Measurements from ENCODE around the gene LMAN2. TPM values are rescaled to one million over a fixed set of nuclear protein-coding genes. Genes with fewer than 3 reads are reported as not detected.
"Not testable (repeated sequence)": the region's sequence is repeated elsewhere in the genome, so short reads cannot be mapped to it uniquely, and the experiment has no call there.

Gene LMAN2
- polyA plus RNA-seq, 2 of the 4 experiments (the other 2 are of a cell fraction) = 123 to 210 TPM

DNA sequence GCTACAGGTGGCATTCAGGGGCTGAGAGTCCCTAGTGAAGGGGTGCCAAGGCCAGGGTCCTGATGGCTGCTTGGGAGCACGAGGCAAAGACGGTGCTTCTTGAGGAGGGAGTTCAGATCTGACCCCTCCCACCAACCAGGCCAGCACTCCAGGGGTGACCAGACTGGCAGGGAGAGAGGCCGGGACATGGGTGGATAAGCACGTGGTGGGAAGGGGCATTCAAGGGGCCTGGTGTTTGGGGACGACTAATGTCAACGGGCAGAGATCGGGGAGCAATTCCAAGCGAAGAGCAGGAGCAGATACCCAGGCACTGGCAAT lies 10.8 kb upstream of the LMAN2 start (continued):
- TF ChIP-seq, protein P1, sequence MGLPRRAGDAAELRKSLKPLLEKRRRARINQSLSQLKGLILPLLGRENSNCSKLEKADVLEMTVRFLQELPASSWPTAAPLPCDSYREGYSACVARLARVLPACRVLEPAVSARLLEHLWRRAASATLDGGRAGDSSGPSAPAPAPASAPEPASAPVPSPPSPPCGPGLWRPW (IDR thresholded peaks at IDR 0.05) = no peak
- TF ChIP-seq HOXB13 (CRISPR knock-in tag; IDR thresholded peaks at IDR 0.05; ENCODE audit: low read depth) = no peak

DNA sequence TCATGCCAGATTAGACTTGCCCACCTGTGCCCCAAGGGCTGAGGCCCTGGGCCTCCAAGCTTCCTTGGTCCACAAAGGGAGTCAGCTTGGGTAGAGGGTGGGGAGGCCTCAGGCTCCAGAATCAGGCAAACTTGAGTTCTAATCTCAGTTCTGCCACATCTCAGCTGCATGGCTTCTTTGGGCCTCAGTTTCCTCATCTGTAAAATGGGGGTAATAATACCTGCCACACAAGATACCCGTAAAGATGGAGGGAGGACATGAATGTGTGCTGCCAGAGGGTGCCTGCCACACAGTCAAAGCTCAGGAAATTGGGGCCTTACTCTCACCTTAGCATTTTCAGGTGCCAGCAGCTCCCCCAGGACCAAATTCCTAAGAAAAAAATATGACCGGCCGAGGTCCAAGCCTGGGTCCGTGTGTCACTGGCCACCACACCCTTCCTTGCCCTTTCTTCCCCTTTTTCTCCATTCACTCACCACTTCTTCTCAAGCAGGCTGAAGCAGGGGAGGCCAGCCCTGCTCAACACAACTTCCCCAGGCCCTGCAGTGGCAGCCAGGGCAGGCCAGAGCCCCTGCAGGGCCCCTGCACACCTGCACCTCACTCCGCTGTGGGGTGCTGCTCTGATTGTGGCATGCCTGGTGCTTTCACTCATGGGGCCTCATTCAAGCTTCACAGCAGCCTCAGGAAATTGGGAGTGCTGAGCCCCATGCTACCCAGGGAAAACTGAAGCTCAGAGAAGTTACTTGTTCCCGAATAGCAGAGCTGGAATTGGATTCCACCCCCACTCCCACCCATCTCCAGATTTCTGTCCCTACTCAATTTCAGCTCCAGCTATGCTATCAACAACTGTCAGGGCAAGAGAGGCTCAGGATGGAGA lies 10.2 kb upstream of the LMAN2 start:
- Histone ChIP-seq H3K27ac (no peak overlapping the region), H3K4me3 (no peak overlapping the region), H3K4me1 (peaks cover 3% of the 10 kb centered on the region; the same call in 1 of the 3 replicates), H3K4me2 (no peak overlapping the region), H3K9me3 (no peaks in the 10 kb centered on the region)
- TF ChIP-seq EHF (CRISPR knock-in tag; IDR thresholded peaks at IDR 0.05) = no peak
- no peak for TF ChIP-seq RCOR1 (IDR thresholded peaks at IDR 0.05; ENCODE audit: low read depth, low read length)
- CTCF ChIA-PET = interaction anchor here (0.5 to 4.8 kb wide), 15 partner anchors 8 to 248 kb away, joined by 3 to 30 read pairs (median 4); partner anchors contain the start of gene LMAN2
- no peak for FAIRE-seq
- ATAC-seq = no peak
- no peak for DNase-seq (ENCODE audit: low read depth in 1 of 2, low spot score in 1 of 2)
- POLR2A ChIA-PET = interaction anchor here (0.6 to 2.1 kb wide), 3 partner anchors 9 to 65 kb away, joined by 4 to 6 read pairs (median 4); partner anchors contain the start of gene LMAN2
- 82% methylated on average over 5 of the region's 6 CpGs for WGBS (ENCODE audit: missing lambda C conversion rate)

DNA sequence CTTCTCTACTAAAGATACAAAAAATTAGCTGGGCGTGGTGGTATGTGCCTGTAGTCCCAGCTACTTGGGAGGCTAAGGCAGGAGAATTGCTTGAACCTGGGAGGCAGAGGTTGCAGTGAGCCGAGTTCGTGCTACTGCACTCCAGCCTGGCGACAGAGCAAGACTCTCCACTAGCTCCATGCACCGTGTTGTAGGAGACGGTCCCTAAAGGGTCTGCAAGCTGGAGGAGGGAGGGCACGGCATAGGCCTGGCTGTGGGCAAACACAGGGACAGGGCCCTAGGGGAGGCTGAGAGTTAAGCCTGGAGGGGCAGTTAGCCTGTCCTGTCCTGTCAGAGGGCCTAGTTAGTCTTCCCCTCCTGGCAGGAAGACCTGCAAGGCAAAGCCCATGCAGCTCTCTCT lies 9.3 kb upstream of the LMAN2 start:
- CTCF ChIA-PET = interaction anchor here (0.5 to 4.8 kb wide), 14 partner anchors 9 to 247 kb away, joined by 3 to 30 read pairs (median 4); partner anchors contain the start of gene LMAN2
- not testable (repeated sequence) for H3K4me3 ChIP-seq; FAIRE-seq; H3K4me2 ChIP-seq; H3K27ac ChIP-seq; ATAC-seq; H3K4me1 ChIP-seq; DNase-seq (ENCODE audit: low read depth in 1 of 2, low spot score in 1 of 2); H3K9me3 ChIP-seq
- POLR2A ChIA-PET = interaction anchor here (1.1 to 2.1 kb wide), 2 partner anchors 9 to 10 kb away, joined by 4 to 6 read pairs; partner anchors contain the start of gene LMAN2
- WGBS (ENCODE audit: missing lambda C conversion rate) = 89% methylated on average over 7 of the region's 7 CpGs

DNA sequence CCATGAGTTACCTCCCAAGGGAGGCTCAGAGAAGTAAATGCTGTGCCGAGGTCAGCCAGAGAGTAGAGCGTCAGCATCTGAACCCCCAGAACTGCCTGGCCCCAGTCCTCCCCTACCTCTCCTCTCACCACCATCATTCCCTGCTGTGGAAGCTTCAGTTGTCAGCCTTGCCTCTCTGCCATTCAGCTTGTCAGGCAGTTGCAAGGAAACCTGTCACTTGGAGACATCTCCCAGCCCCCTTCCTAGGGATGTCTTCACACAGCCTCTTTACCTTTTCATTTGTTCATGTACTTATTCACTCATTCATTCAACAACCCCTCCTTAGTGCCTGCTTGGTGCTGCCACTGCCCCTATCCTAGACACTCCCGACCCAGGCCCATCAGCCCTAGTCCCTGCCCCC lies 8.4 kb upstream of the LMAN2 start:
- ChIA-PET CTCF (interaction anchor here (1.1 to 4.8 kb wide), 4 partner anchors 10 to 44 kb away, joined by 3 to 30 read pairs (median 10); no protein-coding TSS in a partner anchor), POLR2A (no interaction called here)
- DNase-seq (ENCODE audit: low read depth in 1 of 2, low spot score in 1 of 2) (no peak), FAIRE-seq (no peak), ATAC-seq (no peak)
- Histone ChIP-seq H3K4me1 (peaks cover 3% of the 10 kb centered on the region; the same call in 1 of the 3 replicates), H3K4me2 (no peak overlapping the region), H3K9me3 (peaks cover 4% of the 10 kb centered on the region; the same call in 1 of the 3 replicates), H3K4me3 (no peak overlapping the region), H3K27ac (no peak overlapping the region)
- no peak for TF ChIP-seq TFCP2L1 (CRISPR knock-in tag; IDR thresholded peaks at IDR 0.05)
- no peak for TF ChIP-seq SREBF2 (IDR thresholded peaks at IDR 0.05)
- no peak for TF ChIP-seq GATA3 (IDR thresholded peaks at IDR 0.05; ENCODE audit: borderline replicate concordance)
- TF ChIP-seq, protein P2, sequence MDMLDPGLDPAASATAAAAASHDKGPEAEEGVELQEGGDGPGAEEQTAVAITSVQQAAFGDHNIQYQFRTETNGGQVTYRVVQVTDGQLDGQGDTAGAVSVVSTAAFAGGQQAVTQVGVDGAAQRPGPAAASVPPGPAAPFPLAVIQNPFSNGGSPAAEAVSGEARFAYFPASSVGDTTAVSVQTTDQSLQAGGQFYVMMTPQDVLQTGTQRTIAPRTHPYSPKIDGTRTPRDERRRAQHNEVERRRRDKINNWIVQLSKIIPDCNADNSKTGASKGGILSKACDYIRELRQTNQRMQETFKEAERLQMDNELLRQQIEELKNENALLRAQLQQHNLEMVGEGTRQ (IDR thresholded peaks at IDR 0.05) = no peak
- no peak for TF ChIP-seq CBX8 (IDR thresholded peaks at IDR 0.05)
- TF ChIP-seq BHLHE40 (IDR thresholded peaks at IDR 0.05; ENCODE audit: low read depth, low read length) = no peak
- no peak for TF ChIP-seq KDM1A (IDR thresholded peaks at IDR 0.05; ENCODE audit: low read depth)
- TF ChIP-seq EHF (CRISPR knock-in tag; IDR thresholded peaks at IDR 0.05) = no peak
- no peak for TF ChIP-seq JUNB (IDR thresholded peaks at IDR 0.05)
- TF ChIP-seq JUN (IDR thresholded peaks at IDR 0.05) = no peak
- no peak for TF ChIP-seq KDM5A (IDR thresholded peaks at IDR 0.05)
- no peak for TF ChIP-seq CEBPB (IDR thresholded peaks at IDR 0.05)
- TF ChIP-seq HOXA7 (CRISPR knock-in tag; IDR thresholded peaks at IDR 0.05) = no peak
- no peak for TF ChIP-seq POLR2A (IDR thresholded peaks at IDR 0.05; ENCODE audit: low read length)
- TF ChIP-seq CHD2 (IDR thresholded peaks at IDR 0.05; ENCODE audit: low read length, partially characterized antibody) = no peak
- TF ChIP-seq NFE2L2 (conservative IDR thresholded peaks at IDR 0.05; ENCODE audit: low read length) = no peak
- TF ChIP-seq, protein P3, sequence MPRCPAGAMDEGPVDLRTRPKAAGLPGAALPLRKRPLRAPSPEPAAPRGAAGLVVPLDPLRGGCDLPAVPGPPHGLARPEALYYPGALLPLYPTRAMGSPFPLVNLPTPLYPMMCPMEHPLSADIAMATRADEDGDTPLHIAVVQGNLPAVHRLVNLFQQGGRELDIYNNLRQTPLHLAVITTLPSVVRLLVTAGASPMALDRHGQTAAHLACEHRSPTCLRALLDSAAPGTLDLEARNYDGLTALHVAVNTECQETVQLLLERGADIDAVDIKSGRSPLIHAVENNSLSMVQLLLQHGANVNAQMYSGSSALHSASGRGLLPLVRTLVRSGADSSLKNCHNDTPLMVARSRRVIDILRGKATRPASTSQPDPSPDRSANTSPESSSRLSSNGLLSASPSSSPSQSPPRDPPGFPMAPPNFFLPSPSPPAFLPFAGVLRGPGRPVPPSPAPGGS (IDR thresholded peaks at IDR 0.05) = no peak
- no peak for TF ChIP-seq FOSB (CRISPR knock-in tag; IDR thresholded peaks at IDR 0.05)
- no peak for TF ChIP-seq CBX2 (IDR thresholded peaks at IDR 0.05; ENCODE audit: borderline replicate concordance, low read depth)
- WGBS (ENCODE audit: missing lambda C conversion rate) = 63% methylated on average over 3 of the region's 3 CpGs
